Measurements from ENCODE around the gene AKR1B1.

DNA sequence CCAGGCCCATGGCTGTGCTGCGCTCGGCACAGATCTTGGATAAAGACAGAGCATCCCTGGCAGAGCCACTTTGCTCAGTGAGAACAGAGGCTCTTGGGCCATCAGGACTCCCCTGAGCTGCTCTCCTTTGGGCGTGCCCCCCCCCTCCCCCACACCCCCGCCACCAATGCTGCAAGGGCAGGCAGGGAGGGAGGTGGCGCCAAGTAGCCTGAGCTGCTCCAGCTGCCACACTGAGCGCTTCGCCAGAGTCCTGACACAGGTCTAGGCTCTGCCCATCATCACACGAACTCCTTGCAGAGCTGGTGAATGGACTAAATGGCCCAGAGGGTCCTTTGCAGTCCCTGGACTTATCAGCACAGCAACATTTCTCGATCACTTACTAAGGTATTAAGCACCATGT lies 12.5 kb downstream of the AKR1B1 start:
- TF ChIP-seq POLR2A (IDR thresholded peaks at IDR 0.05; ENCODE audit: low read depth, low read length) (no peak), TAF1 (IDR thresholded peaks at IDR 0.05; ENCODE audit: low read depth, low read length) (no peak), POLR2AphosphoS5 (IDR thresholded peaks at IDR 0.05; ENCODE audit: low read depth, low read length) (no peak), PAX5 (IDR thresholded peaks at IDR 0.05; ENCODE audit: insufficient read depth, low read length, severe bottlenecking) (no peak), SPI1 (IDR thresholded peaks at IDR 0.05; ENCODE audit: low read depth, low read length) (no peak)
